ENCODE results near the gene CTDSPL.
"Not testable (repeated sequence)": the region's sequence is repeated elsewhere in the genome, so short reads cannot be mapped to it uniquely, and the experiment has no call there.

The CTDSPL gene

DNA sequence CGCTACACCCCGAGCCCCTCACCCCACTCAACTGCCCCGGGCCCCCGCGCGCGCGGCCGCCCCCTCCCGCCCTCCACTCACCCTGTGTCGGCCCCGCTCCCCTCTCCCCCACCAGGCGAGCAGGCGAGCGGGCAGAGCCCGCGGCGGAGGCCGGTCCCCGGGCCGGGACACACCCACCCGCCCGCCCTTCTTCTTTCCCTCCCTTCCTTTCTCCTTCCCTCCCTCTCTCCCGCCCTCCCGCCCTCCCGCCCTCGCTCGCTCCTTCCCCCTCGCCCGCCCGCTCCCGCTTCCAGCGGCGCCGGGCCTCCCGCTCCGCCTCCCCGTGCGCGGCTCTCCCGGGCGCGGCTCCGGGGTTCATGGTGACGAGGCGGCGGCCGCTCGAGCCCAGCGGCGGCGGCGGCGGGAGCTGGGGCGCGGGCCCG lies at the start of gene CTDSPL:
CTDSPL (plus strand) TSS at position 261 of the 422 bp plus-strand sequence. CDS start 320 bp downstream, outside the sequence.
- DNase-seq (ENCODE audit: low read depth), result no peak

DNA sequence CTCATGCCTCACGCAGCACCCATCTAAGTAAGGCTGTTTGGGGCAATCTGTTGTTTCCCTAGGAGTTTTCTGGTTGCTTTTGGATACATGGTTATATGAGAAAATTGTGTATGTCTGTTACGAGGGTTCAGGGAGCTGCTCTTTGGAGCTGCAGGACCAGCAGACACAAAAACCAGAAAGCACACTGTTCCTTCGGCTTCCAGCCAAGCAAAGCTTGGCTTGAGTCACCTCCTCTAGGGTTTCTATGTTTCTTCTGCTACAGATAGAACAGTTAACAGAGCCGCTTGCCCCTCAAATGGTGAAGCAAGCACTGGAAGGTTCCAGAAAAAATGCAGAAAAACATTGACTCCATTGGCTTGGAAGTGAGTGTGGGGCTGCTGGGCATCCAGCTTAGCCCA lies 49.2 kb upstream of the CTDSPL start:
- peak; percentile 18 for DNase-seq (ENCODE audit: low read depth)

DNA sequence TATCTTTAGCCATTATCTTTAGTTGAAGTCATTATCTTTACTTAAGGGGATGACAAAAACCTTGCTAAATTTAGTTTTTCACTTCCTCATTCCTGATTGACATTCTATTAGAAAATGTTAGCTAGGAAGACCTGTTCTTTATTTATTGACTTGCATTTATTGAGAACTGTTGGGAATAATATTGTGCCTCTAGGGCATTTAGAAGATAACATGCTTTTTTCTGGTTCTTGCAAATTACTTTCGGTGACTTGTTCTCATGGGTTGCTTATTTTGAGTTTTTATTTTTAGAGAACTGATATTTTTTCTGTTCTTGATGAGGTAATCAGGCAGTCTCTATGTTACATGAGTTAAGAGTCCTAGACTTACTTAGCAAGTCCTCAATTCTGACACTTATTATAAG lies 48.3 kb upstream of the CTDSPL start:
- DNase-seq (ENCODE audit: low read depth), result no peak

DNA sequence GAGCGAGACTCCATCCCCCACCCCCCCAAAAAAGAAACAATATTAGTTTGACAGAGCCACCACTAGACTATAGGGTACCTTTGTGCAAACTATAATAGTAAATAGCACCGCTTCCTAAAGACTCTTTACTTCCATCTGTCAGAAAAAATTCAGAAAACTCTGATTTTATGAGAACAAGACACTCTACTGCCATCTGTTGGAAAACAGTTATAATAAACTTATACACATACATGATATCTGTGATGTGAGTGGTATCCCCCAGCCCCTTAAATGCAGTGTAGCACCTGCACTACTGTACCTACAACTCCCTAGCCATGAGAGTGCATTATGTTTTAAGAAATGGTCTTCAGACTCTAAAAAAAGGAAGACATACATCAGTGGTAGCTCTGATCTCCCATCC lies 47.1 kb upstream of the CTDSPL start:
- DNase-seq (ENCODE audit: low read depth), result no peak

DNA sequence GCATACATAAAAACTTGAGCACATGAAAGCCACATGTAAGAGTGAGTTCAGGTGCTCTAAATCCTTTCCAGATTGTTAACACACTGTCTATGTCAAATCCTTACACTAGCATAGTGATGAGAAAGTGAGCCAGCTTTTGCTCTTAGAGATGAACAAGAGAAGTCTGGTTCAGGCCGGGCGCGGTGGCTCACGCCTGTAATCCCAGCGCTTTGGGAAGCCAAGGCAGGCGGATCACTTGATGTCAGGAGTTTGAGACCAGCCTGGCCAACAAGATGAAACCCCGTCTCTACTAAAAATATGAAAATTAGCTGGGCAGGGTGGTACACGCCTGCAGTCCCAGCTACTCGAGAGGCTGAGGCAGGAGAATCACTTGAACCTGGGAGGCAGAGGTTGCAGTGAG lies 46.5 kb upstream of the CTDSPL start:
- DNase-seq (ENCODE audit: low read depth), result not testable (repeated sequence)

- DNase-seq (ENCODE audit: low read depth), result no peak
Measured at GRCh38 chr3:37816271-37816670, 45.4 kb upstream of the CTDSPL start.

GRCh38 chr3:37819591-37819990 lies 42.1 kb upstream of the CTDSPL start:
- DNase-seq (ENCODE audit: low read depth), result no peak

- no peak for DNase-seq (ENCODE audit: low read depth)
Measured at GRCh38 chr3:37820286-37820685, 41.4 kb upstream of the CTDSPL start.

DNA sequence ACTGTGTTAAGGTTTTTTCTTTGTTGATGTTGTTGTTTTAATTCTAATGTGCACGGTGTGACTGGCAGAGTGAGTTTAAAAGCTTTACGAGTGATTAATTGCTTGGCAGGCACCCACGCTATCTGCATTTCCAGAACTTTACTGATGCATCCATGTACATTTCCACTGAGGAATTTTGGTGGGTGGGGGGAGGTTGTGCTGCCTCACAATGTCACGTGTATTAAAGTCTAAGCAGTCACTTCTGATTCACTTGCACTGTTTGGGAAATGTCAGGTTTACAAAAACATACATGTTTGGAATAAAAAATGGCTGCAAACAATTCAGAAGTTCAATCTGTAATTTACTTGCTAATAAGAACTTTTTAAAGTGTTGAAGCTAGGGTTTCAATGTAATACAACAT lies 38.5 kb upstream of the CTDSPL start:
- DNase-seq (ENCODE audit: low read depth), result no peak

GRCh38 chr3:37824090-37824953 lies 37.4 kb upstream of the CTDSPL start:
- DNase-seq (ENCODE audit: low read depth), result no peak

- DNase-seq (ENCODE audit: low read depth), result no peak
Measured at GRCh38 chr3:37824954-37825328, 36.7 kb upstream of the CTDSPL start.

DNA sequence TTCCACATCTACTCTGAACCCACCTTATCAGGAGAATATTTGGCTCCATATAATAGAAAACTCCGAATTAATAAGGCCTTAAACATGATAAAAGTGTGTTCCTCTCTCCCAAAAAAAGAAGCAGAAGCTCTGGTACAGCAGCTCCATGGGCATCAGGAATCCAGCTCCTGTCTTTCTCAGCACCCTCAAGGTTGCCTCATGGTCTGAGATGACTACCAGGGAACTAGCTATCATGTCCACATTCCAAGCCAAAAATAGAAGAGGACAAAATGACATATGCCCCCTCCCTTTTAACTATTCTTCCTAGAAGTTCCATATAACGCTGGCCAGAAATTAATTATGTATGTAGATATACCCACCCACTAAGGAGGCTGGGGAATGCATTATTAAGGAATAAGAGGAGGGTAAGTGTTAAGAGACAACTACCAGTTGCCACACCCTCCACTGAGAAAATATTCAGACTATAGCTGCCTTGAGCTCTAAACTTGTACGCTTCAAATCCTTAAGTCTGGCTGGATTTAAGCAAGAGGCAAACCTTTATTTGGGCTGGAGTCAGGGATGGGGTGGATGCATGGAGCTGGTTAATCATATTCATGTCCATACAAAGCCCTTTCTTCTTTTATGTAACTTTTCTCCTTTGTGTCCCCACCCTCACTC lies 35.8 kb upstream of the CTDSPL start:
- DNase-seq (ENCODE audit: low read depth), result no peak

DNA sequence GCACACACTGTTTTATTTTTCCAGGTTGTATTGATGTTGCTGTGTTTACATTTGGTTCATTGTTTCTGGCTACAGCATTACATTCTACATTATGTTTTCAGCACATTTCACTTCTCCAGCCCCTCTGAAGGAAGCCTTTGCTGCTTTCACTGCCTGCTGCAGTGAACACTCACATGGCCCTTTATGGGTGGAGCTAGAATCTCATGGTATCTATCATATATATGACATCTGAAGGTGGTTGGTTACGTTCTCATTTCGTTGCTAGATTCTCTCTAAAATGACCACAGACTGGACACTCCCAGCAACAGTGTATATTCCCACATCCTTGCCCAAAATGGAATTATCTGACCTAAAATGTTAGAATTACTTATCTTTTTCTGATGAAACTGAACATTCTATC lies 35.2 kb upstream of the CTDSPL start:
- DNase-seq (ENCODE audit: low read depth), result no peak

GRCh38 chr3:37826933-37827332 lies 34.7 kb upstream of the CTDSPL start:
- DNase-seq (ENCODE audit: low read depth), result no peak

DNA sequence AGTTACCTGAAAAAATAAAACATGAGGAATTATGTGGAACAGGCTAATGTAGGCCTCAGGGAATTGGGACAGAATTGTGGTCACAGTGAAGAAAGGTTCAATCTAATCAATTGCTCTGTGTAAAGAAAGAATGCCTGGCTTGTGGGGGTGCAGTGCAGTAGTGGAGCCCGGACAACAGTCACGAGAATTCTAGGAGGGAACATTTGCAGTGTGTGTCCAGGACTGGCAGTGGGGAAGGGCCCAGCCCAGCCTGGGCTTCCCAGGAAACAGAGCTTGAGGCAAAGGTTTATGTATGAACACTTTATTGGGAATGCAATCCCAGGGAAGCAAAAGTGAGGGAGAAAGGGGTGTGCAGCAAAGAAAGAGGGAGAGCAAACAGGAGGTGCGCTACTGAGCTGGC lies 29.2 kb upstream of the CTDSPL start:
- no peak for DNase-seq (ENCODE audit: low read depth)

DNA sequence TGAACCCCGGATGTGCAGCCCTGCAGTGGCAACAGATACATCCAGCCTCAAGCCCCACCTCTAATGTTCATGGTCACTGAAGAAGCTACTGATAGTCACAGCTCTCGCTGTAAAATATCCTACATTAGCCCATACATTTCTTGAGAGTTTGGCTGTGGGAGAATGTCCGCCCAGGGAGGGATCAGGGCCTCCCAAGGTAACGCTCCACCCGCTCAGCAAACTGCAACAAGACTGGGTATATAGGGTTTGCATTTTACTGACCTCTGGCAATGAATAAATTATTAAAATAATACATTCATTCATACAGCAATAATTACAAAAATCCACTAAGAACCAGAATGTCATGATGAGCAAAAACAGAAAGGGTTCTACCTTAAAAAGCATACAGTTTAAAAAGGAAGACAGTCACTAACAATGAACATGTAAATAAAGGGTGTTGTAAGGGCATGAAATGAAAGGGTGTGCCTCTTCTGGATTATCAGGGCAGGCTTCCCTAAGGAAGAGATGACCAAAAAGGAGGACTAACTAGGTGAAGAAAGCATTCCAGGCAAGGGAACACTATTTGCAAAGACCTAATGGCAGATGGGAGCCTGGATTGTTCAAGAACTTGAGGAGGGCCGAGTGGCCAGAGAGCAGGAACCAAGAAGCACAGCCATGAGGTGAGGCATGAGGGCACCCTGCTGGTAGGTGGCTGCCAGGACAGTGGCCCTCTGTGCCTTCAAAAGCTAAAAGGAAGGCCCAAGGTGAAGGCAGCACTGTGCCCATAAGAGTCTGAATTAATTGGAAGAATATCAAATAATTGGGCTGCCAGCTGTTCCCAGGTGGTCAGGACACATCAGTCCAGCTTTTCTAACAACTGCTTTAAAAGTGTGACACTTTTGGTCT lies 28.1 kb upstream of the CTDSPL start:
- no peak for DNase-seq (ENCODE audit: low read depth)

- no peak for DNase-seq (ENCODE audit: low read depth)
Measured at GRCh38 chr3:37836589-37836988, 25.1 kb upstream of the CTDSPL start.

DNA sequence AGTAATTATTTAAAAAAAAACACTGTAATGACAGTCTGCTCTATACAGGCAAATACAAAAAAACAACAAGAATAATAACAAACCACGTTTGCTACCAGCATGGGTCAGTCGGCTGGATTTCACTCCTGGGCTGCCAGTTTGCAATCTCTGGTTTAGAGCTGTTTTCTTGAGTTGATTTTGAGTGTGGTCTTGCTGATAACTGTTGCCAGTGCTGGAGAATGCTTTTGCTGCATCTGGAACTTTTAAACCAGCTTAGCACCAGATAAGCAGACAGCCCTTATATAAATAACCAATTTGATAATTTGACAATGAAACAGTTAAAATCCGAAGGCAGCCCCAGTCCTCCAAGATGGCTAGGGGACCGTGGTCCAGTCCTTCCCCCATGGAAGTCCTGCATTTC lies 14.0 kb upstream of the CTDSPL start:
- DNase-seq (ENCODE audit: low read depth), result no peak

GRCh38 chr3:37849146-37849923 lies 12.3 kb upstream of the CTDSPL start:
- DNase-seq (ENCODE audit: low read depth), result no peak

DNA sequence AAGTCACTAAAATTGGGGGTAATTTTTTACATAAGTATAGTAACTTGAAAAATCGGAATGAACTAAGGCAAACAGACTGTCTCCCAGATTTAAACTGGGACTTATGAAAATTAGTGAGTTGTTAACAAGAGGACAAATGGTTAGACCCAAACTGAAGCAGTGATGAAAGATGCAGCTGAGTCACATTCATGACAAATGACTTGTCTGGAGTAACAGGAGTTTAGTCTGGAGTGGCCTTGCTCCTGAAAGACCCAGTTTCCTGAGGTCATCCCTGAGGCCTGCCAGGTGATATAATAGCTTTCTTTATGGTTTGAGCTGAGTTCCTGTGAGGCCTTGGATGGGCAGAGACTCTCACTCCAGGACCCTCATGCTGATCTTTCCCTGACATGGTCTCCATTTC lies 9.6 kb upstream of the CTDSPL start:
- DNase-seq (ENCODE audit: low read depth), result no peak

- DNase-seq (ENCODE audit: low read depth), result no peak
Measured at GRCh38 chr3:37852771-37853170, 8.9 kb upstream of the CTDSPL start.
